Measurements from ENCODE around the gene TBC1D12.
"Not testable (repeated sequence)": the region's sequence is repeated elsewhere in the genome, so short reads cannot be mapped to it uniquely, and the experiment has no call there.

TBC1D12 gene

DNA sequence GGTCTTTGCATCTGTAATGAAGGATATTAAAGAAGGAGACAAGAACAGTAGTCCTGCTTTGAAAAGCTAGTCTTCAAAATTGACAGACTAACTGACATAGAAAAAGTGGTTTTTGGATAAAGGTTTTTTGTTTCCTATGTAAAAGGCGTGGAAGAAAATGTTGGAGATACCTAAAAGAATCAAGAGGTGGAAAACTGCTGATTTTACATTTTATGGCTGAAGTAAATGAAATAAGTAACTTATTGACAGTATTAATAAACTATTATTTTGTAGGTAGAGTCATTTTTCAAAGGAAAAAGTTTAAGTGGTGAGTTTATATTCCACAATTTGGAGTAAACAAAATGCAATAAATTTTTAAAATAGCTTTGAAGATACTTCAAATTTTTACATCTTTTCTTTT lies 130.7 kb downstream of the TBC1D12 start:
- no peak for DNase-seq (ENCODE audit: extremely low read depth in 1 of 2, low read depth in 1 of 2)

DNA sequence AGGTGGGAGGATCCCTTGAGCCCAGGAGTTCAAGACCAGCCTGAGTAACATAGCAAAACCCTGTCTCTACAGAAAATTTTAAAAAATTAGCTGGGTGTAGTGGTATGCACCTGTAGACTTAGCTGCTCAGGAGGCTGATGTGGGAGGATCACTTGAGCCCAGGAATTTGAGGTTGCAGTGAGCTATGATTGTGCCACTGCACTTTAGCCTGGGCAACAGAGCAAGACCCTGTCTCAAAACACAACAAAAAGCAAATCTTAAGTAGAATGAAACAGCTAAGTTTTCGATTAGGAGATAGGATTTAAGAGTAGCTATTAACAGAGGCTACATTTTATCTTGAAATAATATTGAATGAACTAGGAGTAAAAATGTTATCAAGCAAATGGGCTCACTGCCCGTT lies 139.9 kb downstream of the TBC1D12 start:
- not testable (repeated sequence) for DNase-seq (ENCODE audit: extremely low read depth in 1 of 2, low read depth in 1 of 2)

DNA sequence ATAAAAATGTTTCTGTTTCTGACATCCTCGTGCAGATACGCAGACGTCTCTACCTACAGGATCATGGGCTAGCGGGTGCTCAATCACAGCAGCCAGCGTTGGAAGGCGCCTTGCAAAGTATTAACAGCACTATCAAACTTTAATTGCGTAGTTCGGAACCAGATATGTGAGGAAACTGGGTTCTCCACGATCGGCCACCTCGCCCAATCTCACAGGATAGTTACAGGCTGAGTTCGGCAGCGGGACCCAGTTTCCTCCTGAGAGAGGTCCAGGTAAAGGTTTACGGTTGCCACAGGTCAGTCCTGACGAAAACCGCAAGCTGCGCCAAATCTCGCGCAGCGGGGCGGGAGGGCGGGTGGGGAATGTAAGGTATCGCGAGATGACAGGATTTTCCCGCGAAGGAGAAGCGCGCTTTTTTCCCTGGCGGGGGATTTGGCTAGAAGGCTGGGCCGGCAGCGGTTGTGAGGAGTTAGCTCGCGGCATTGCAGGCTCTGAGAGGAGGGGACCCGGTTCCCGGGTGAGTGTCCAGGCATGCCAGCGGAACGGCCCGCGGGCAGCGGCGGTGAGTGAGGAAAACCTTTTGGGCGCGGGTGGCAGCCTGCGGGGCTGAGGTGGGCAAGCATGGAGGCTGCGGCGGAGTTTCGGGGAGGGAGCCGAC lies 143.2 kb downstream of the TBC1D12 start, which contains the start of gene HELLS:
Gene HELLS (plus strand): TSS at position 398 of the 658 bp plus-strand sequence. CDS start 134 bp downstream, at position 532.
- peak in 1 of 2 donors; percentile 49 for DNase-seq (ENCODE audit: extremely low read depth in 1 of 2, low read depth in 1 of 2)

DNA sequence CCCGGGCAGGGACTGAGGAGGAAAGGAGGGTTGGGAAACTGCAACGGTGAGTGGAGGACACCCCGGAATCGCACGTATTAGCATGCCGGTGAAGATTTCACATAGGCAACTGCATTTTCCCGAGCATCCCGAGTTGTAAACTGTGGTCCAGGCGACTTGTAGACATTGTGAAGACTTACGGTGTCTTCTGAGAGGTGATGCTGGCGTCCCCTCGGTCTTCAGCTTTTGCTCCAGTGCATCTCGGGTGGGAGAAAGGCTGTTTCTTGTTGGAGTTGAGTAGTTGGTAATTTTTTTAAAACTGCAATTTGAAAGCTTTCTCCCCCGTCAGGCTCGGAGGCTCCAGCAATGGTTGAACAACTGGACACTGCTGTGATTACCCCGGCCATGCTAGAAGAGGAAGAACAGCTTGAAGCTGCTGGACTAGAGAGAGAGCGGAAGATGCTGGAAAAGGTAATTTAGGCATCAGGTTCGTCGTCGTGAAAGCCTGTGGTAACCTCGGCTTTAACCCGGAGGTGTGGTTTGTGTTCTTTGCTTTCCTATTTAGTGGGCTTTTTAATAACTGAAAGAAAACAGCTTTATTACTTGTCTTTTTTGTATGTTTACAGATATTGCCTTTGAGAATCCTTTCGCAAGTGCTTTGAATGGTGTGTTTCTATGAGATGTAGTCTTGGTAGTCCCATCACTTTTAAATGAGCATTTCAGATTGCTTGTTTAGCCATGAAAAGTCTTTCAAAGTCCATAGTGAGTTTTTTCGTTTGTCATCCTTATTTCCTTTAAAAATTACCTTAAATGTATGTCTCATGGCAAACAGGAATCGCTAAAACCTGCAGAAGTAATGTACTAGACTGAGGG lies 143.9 kb downstream of the TBC1D12 start:
- no peak for DNase-seq (ENCODE audit: extremely low read depth in 1 of 2, low read depth in 1 of 2)

DNA sequence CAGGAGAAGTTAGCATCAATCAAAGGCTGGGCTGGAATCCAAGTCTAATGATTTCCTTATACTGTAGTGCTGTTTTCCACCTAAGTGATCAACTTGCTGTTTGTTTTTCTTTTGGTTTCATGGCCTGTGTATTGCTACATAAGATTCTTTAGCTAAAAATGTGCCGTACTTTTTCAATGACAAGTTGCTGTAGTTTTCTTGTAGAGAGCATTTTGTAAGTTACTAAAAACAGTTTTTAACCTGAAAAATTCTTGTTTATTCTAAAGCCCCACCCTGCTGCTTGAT lies 144.5 kb downstream of the TBC1D12 start:
- no peak for DNase-seq (ENCODE audit: extremely low read depth in 1 of 2, low read depth in 1 of 2)

DNA sequence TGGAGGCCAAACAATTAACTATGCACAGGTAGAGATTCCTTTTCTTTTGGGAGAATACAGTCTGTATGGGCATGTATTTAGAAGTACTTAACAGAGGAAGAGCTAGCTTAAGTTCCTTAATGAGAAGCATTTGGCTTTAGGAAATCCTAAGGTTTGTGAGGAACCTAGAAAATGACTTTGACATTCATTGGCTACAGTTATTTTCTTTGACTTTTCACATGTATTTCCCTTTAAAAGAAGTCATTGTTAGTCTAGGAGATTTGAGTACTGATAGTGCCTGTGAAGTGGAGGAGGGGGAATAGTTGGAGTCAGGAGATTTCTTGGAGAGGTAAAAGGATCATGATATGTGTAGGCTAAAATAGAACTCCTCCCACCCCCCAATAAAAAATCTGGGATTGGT lies 146.9 kb downstream of the TBC1D12 start:
- no peak for DNase-seq (ENCODE audit: extremely low read depth in 1 of 2, low read depth in 1 of 2)

DNA sequence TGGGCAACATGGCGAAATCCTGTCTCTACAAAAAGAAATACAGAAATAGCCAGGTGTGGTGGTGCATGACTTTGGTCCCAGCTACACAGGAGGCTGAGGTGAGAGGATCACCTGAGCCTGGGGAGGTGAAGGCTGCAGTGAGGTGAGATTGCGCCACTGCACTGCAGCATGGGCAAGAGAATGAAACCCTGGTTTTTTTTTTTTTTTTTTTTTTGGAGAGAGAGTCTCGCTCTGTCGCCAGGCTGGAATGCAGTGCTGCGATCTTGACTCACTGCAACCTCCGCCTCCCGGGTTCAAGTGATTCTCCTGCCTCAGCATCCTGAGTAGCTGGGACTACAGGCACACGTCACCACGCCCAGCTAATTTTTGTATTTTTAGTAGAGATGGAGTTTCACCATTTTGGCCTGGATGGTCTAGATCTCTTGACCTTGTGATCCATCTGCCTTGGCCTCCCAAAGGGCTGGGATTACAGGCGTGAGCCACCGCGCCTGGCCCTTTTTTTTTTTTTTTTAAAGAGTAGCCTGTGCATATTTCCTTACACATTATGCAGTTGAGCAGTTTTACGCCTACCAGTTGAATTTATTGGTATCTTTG lies 165.5 kb downstream of the TBC1D12 start:
- not testable (repeated sequence) for DNase-seq (ENCODE audit: extremely low read depth in 1 of 2, low read depth in 1 of 2)

DNA sequence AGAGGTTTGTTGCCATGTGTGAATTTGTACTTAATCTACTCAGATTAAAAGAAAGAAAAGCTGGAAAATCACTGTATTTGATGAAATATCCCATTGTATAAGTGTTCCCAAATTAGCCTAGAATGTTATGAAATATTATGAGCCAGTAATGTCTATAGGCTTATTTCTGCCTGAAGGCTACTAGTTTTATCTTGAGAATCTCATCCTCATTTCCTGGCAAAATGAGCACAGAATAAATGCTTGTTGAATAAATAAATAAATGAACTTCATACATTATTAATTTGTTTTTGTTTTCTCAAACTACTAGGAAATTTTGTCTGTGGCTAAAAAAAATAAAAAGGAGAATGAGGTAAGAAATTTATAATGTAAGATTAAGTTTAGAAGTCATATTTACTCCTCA lies 168.7 kb downstream of the TBC1D12 start:
- DNase-seq (ENCODE audit: extremely low read depth in 1 of 2, low read depth in 1 of 2): no peak

DNA sequence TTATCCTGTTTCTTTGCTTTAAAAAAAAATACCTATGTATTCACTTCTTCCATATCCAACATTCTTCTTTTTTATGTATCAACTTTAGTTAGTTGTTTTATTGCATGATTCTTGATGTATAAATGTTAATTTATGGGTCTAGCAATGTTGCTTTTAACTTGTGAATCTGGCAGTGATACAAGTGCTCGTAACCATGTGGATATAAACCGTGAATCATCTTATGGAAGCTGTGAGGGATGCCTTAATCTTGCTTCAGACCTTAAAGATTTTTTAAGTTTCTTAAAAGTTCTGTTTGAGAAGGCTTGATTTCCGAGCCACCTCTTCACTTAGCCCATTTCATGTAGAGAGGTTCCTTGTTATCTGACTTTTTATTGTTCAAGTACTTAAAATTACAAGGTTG lies 169.2 kb downstream of the TBC1D12 start:
- DNase-seq (ENCODE audit: extremely low read depth in 1 of 2, low read depth in 1 of 2): no peak

DNA sequence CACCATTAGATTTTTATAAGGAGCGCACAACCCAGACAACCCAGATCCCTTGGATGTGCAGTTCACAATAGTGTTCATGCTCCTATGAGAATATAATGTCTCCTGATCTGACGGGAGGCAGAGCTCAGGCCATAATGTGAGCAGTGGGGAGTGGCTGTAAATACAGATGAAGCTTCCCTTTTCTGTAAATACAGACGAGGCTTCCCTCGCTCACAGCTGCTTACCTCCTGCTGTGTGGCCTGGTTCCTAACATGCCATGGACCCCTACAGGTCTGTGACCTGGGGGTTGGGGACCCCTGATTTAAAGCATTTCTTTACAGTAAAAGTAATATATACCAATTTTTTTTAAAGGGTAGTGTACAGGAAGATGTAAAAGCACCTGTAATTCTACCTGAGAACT lies 176.4 kb downstream of the TBC1D12 start:
- no peak for DNase-seq (ENCODE audit: extremely low read depth in 1 of 2, low read depth in 1 of 2)

DNA sequence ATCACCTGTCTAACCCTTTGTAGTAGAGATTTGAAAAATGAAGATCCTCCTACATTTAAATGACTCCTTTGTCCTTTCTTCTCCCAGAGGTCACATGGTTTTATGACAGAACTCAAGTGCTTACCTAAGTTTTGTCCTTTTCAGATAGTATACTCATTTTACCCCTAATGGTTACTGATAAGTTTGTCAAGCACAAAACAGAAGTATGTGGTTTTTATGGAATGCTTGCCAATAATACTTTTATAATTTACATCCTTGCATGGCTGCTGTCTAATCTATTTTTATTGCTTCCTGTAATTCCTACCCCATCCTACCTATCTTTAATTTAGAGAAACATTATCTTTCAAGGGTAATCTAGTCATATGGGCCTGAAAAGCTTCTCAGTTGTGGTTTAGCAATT lies 180.8 kb downstream of the TBC1D12 start:
- no peak for DNase-seq (ENCODE audit: extremely low read depth in 1 of 2, low read depth in 1 of 2)

Data from activated CD8-positive, alpha-beta memory T cell treated with anti-CD3 and anti-CD28 coated beads for 1 hour (primary cell).